Uterus (tissue), 4 donors: Measurements from ENCODE around the gene OR10G8. TPM values are rescaled to one million over a fixed set of nuclear protein-coding genes. Genes with fewer than 3 reads are reported as not detected.

ENCODE experiments used
- DNase-seq, 2 donors: peaks; one replicate each; pipeline ENCODE4 v3.0.0-alpha.2; 2019 to 2020
- H3K27ac ChIP-seq, 2 donors: fragments of 200-600 bp; sonication (generic); 1 replicate in 1 of 2; 2 replicates in 1 of 2; pipeline ENCODE4 v1.5.1; 2016 to 2018
- H3K27me3 ChIP-seq, 2 donors: fragments of 200-600 bp; sonication (generic); one replicate each; pipeline ENCODE4 v1.5.1; 2018 to 2019; ENCODE audit warnings: control low read depth in 1 of 2
- H3K36me3 ChIP-seq, 2 donors: fragments of 200-600 bp; sonication (generic); one replicate each; pipeline ENCODE4 v1.5.1; 2019; ENCODE audit warnings: control low read depth in 1 of 2
- H3K4me1 ChIP-seq, 2 donors: fragments of 200-600 bp; sonication (generic); one replicate each; pipeline ENCODE4 v1.5.1; 2018 to 2019; ENCODE audit warnings: control low read depth in 1 of 2
- H3K4me3 ChIP-seq, 2 donors: fragments of 200-600 bp; sonication (generic); 1 replicate in 1 of 2; 2 replicates in 1 of 2; pipeline ENCODE4 v1.5.1; 2018 to 2019; ENCODE audit warnings: mild to moderate bottlenecking in 1 of 2
- H3K9me3 ChIP-seq, 2 donors: fragments of 200-600 bp; sonication (generic); one replicate each; pipeline ENCODE4 v1.5.1; 2019; ENCODE audit warnings: control low read depth in 1 of 2
- POLR2A ChIP-seq, 2 donors: fragments of 450-650 bp; IDR thresholded peaks; one replicate each; pipeline ENCODE4 v1.6.1; 2016; ENCODE audit warnings: antibody characterized with exemption in 2 of 2, mild to moderate bottlenecking in 1 of 2, moderate library complexity in 1 of 2
- intact Hi-C: fragments of 100-400 bp; cut with DNase I; formaldehyde crosslinking; loops from one replicate; pipeline ENCODE4 v1.15.1; 2023; ENCODE audit warnings: low total_unique reads
- total RNA-seq, 4 donors: library from RNA; depleted of rRNA in 3 of 4; stranded (reverse); fragments of >200 nt in 3 of 4; gene quantifications; one replicate each; pipeline versions ENCODE4 v1.1.0 to v1.2.4, GENCODE V29; 2014 to 2023
- TF ChIP-seq, protein P1 (sequence below), 4 experiments: fragments of 200-600 bp in 2 of 4; fragments of 450-650 bp in 2 of 4; sonication (generic) in 2 of 4; IDR thresholded peaks; one replicate each; pipeline ENCODE4 v1.5.1; 2016 to 2019; ENCODE audit warnings: antibody characterized with exemption in 4 of 4, mild to moderate bottlenecking in 2 of 4, moderate library complexity in 1 of 4
- donor health status: DM: yes; HTN: yes; CAD: no.

Gene OR10G8
- total RNA-seq, 4 donors from 2014 or later, result not detected

DNA sequence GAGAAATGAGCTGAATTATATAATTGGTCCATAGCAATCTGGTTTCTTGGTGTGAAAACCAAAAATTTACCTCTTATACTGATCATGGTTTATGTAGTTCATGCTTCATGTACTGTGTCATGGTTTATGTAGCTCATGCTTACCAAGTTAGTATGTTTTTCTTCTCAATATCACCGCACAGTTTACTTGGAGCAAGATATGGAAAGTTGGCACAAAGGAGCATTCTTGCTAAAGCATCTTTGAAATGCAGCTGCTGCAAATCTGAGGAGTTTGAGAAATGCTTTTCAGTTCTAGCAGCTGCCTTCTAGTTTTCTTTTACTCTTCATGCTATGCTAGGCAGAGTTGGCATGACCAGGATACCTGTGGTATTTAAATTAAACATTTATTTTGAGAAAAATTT is 10.1 kb downstream of the OR10G8 start:
- H3K27me3 ChIP-seq, result no peaks in the 10 kb centered on the region
- intact Hi-C loops, result no loop called here
- TF ChIP-seq POLR2A (IDR thresholded peaks at IDR 0.05), result no peak
- TF ChIP-seq, protein P1, sequence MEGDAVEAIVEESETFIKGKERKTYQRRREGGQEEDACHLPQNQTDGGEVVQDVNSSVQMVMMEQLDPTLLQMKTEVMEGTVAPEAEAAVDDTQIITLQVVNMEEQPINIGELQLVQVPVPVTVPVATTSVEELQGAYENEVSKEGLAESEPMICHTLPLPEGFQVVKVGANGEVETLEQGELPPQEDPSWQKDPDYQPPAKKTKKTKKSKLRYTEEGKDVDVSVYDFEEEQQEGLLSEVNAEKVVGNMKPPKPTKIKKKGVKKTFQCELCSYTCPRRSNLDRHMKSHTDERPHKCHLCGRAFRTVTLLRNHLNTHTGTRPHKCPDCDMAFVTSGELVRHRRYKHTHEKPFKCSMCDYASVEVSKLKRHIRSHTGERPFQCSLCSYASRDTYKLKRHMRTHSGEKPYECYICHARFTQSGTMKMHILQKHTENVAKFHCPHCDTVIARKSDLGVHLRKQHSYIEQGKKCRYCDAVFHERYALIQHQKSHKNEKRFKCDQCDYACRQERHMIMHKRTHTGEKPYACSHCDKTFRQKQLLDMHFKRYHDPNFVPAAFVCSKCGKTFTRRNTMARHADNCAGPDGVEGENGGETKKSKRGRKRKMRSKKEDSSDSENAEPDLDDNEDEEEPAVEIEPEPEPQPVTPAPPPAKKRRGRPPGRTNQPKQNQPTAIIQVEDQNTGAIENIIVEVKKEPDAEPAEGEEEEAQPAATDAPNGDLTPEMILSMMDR (IDR thresholded peaks at IDR 0.05), result no peak
- H3K36me3 ChIP-seq, result no peaks in the 10 kb centered on the region
- no peak overlapping the region for H3K27ac ChIP-seq
- DNase-seq, result no peak
- H3K4me3 ChIP-seq, result no peak overlapping the region
- no peaks in the 10 kb centered on the region for H3K4me1 ChIP-seq
- H3K9me3 ChIP-seq, result no peaks in the 10 kb centered on the region

DNA sequence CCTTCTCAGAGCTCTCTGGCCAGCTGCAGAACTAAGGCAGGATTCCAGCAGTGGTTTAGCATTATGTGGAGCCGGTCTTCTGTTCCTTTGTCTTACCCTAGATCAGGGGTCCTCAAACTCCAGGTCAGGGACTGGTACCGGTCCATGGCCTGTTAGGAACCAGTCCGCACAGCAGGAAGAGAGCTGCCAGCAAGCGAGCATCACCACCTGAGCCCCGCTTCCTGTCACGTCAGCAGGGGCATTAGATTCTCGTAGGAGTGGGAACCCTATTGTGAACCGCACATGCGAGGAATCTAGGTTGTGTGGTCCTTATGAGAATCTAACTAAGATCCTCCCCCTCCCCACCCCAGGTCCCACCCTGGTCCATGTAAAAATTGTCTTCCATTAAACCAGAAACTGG is 13.0 kb downstream of the OR10G8 start:
- Histone ChIP-seq H3K27ac (no peak overlapping the region), H3K9me3 (no peaks in the 10 kb centered on the region), H3K27me3 (no peaks in the 10 kb centered on the region), H3K4me3 (no peak overlapping the region), H3K36me3 (no peaks in the 10 kb centered on the region), H3K4me1 (no peaks in the 10 kb centered on the region)
- DNase-seq, result no peak
- intact Hi-C loops, result no loop called here
- TF ChIP-seq, protein P1 (IDR thresholded peaks at IDR 0.05), result no peak
- no peak for TF ChIP-seq POLR2A (IDR thresholded peaks at IDR 0.05)

DNA sequence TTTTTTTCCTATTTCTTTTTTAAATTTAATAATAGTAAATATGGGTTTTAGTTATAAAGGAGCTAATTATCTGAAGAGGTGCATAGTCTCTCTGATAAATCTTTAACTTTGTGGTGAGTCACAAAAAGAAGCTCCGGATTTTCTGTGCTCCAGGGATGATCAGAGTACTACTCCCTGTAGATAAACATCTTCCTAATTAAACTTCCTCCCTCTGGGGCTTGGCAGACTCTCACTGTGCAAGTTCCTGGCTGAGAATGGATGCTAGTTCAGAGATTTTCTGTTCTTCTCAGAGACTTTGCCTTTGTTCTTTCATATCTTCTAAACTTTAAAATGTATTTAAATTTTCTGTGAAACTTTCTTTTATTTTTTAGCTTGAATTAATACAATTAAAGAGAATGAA is 14.7 kb downstream of the OR10G8 start, which contains the start of gene OR10G7:
Gene OR10G7 (minus strand): TSS at position 72 of the 400 bp plus-strand sequence. CDS start 2,324 bp downstream, outside the sequence.
- H3K27me3 ChIP-seq, result no peaks in the 10 kb centered on the region
- TF ChIP-seq, protein P1 (IDR thresholded peaks at IDR 0.05), result no peak
- no peak for TF ChIP-seq POLR2A (IDR thresholded peaks at IDR 0.05)
- H3K4me3 ChIP-seq, result no peak within 1 kb of the TSS
- no peaks in the 10 kb centered on the region for H3K4me1 ChIP-seq
- intact Hi-C loops, result no loop called here
- H3K9me3 ChIP-seq, result no peaks in the 10 kb centered on the region
- no peak for DNase-seq
- no peaks in the 10 kb centered on the region for H3K36me3 ChIP-seq
- H3K27ac ChIP-seq, result no peak within 1 kb of the TSS

DNA sequence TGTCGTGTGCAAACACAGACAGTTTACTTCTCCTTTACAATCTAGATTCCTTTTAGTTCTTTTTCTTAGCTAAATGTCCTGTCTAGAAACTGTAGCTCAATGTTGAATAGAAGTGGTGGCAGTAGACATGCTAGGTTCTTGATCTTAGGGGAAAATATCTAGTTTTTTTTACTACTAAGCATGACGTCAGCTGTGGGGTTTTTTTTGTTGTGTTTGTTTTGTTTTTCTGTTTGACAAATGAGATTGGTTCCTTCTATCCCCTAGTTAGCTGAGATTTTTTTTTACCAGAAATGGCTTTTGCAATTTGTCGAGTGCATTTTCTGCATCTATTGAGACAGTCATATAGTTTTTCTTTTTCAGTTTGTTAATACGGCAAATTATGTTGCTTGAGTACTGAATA is 16.8 kb downstream of the OR10G8 start:
- H3K4me1 ChIP-seq, result no peaks in the 10 kb centered on the region
- no peak for TF ChIP-seq POLR2A (IDR thresholded peaks at IDR 0.05)
- TF ChIP-seq, protein P1 (IDR thresholded peaks at IDR 0.05), result no peak
- no peak overlapping the region for H3K4me3 ChIP-seq
- no peak overlapping the region for H3K27ac ChIP-seq
- no peak for DNase-seq
- no peaks in the 10 kb centered on the region for H3K36me3 ChIP-seq
- H3K27me3 ChIP-seq, result no peaks in the 10 kb centered on the region
- H3K9me3 ChIP-seq, result no peaks in the 10 kb centered on the region
- intact Hi-C loops, result no loop called here

DNA sequence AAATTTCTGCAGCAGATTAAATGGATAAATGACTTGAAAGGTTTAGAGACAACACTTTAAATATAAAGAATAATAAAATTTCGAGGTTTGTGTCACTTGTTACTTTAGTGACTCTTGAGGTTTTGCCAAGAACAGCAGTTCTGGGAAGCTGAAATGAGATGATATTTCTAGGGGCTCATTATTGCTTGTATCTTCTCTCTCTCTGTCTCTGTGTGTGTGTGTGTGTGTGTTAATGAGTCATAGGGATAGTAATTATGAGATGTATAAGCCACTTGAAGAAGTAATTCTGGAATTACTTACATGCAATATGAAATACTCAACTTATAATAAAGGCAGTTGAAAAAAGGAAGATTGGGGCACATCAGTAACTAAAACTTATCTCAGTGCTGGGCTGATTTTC is 24.1 kb downstream of the OR10G8 start:
- no peaks in the 10 kb centered on the region for H3K4me1 ChIP-seq
- H3K27ac ChIP-seq, result no peak overlapping the region
- intact Hi-C loops, result no loop called here
- no peaks in the 10 kb centered on the region for H3K9me3 ChIP-seq
- H3K36me3 ChIP-seq, result no peaks in the 10 kb centered on the region
- DNase-seq, result no peak
- TF ChIP-seq POLR2A (IDR thresholded peaks at IDR 0.05), result no peak
- TF ChIP-seq, protein P1 (IDR thresholded peaks at IDR 0.05), result no peak
- H3K4me3 ChIP-seq, result no peak overlapping the region
- no peaks in the 10 kb centered on the region for H3K27me3 ChIP-seq
